Upper lobe of right lung (tissue), 1 donor: ENCODE results near the gene USF3. TPM values are rescaled to one million over a fixed set of nuclear protein-coding genes. Genes with fewer than 3 reads are reported as not detected.

ENCODE experiments used
- ATAC-seq: fragments of 200-7000 bp; cut with Tn5 transposase; one replicate; pipeline ENCODE4 v1.9.1; 2020; ENCODE audit warnings: mild to moderate bottlenecking, moderate library complexity
- DNase-seq: peaks from one replicate; pipeline ENCODE4 v3.0.0-alpha.2; 2020
- H3K27ac ChIP-seq: fragments of 200-600 bp; one replicate; pipeline ENCODE4 v1.8.0; 2022
- H3K27me3 ChIP-seq: fragments of 200-600 bp; one replicate; pipeline ENCODE4 v1.8.0; 2022; ENCODE audit warnings: mild to moderate bottlenecking
- H3K36me3 ChIP-seq: fragments of 200-600 bp; one replicate; pipeline ENCODE4 v1.8.0; 2022
- H3K4me1 ChIP-seq: fragments of 200-600 bp; one replicate; pipeline ENCODE4 v1.8.0; 2022
- H3K4me3 ChIP-seq: fragments of 200-600 bp; one replicate; pipeline ENCODE4 v1.8.0; 2022; ENCODE audit warnings: mild to moderate bottlenecking
- H3K9me3 ChIP-seq: fragments of 200-600 bp; one replicate; pipeline ENCODE4 v1.8.0; 2022
- intact Hi-C: fragments of 100-400 bp; cut with DNase I; formaldehyde crosslinking; loops from one replicate; pipeline ENCODE4 v1.11.0; 2022
- total RNA-seq: library from RNA; stranded (reverse); fragmentation: NEBNext Ultra II Directional; extraction: Animal tissue kit (Norgen Biotek cat#: 25700); gene quantifications from one replicate; pipeline ENCODE4 v1.2.1, GENCODE V29; 2021
- TF ChIP-seq, protein P1 (sequence below): fragments of 200-600 bp; IDR thresholded peaks from one replicate; pipeline ENCODE4 v1.8.0; 2022; ENCODE audit warnings: antibody characterized with exemption
- donor health status: DM: no; HTN: yes; CAD: no; lungs with severe emphysema.

USF3 gene
- total RNA-seq, 1 donor from 2014 or later: 22.2 TPM

GRCh38 chr3:113664523-113665094 lies 31.8 kb downstream of the USF3 start:
- Histone ChIP-seq H3K4me3 (no peak overlapping the region), H3K27me3 (no peaks in the 10 kb centered on the region), H3K36me3 (peaks cover 45% of the 10 kb centered on the region), H3K27ac (no peak overlapping the region), H3K4me1 (no peaks in the 10 kb centered on the region), H3K9me3 (no peaks in the 10 kb centered on the region)
- TF ChIP-seq, protein P1, sequence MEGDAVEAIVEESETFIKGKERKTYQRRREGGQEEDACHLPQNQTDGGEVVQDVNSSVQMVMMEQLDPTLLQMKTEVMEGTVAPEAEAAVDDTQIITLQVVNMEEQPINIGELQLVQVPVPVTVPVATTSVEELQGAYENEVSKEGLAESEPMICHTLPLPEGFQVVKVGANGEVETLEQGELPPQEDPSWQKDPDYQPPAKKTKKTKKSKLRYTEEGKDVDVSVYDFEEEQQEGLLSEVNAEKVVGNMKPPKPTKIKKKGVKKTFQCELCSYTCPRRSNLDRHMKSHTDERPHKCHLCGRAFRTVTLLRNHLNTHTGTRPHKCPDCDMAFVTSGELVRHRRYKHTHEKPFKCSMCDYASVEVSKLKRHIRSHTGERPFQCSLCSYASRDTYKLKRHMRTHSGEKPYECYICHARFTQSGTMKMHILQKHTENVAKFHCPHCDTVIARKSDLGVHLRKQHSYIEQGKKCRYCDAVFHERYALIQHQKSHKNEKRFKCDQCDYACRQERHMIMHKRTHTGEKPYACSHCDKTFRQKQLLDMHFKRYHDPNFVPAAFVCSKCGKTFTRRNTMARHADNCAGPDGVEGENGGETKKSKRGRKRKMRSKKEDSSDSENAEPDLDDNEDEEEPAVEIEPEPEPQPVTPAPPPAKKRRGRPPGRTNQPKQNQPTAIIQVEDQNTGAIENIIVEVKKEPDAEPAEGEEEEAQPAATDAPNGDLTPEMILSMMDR: no peak
- no peak for DNase-seq
- no peak for ATAC-seq
- intact Hi-C loops: no loop called here

DNA sequence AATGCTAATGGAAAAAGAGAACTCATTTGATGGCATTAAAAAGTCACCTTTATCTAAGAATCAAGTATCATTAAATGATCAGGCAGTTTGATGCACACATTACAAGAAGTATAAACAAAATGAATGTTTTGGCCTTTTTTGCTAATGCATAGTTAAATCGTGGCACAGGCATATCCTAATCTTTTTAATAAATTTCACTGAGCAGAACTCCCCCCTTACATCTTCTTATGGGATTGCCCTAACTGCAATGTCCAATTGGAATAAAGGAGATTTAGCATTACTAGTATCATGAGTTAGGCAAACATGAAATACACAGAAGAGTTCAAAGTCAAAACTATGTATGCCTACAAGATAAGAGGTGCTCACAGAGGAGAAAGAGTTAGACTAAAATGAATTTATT lies 32.7 kb downstream of the USF3 start:
- DNase-seq (no peak), ATAC-seq (no peak)
- H3K4me1 ChIP-seq: no peaks in the 10 kb centered on the region
- no peak overlapping the region for H3K27ac ChIP-seq
- H3K9me3 ChIP-seq: no peaks in the 10 kb centered on the region
- H3K36me3 ChIP-seq: peaks cover 52% of the 10 kb centered on the region
- intact Hi-C loops: no loop called here
- no peaks in the 10 kb centered on the region for H3K27me3 ChIP-seq
- no peak overlapping the region for H3K4me3 ChIP-seq
- TF ChIP-seq, protein P1: no peak

GRCh38 chr3:113663324-113663750 lies 33.1 kb downstream of the USF3 start:
- no peaks in the 10 kb centered on the region for H3K27me3 ChIP-seq
- TF ChIP-seq, protein P1: no peak
- intact Hi-C loops: no loop called here
- DNase-seq (no peak), ATAC-seq (no peak)
- H3K9me3 ChIP-seq: no peaks in the 10 kb centered on the region
- H3K4me1 ChIP-seq: no peaks in the 10 kb centered on the region
- H3K36me3 ChIP-seq: peaks cover 54% of the 10 kb centered on the region
- H3K4me3 ChIP-seq: no peak overlapping the region
- H3K27ac ChIP-seq: no peak overlapping the region

GRCh38 chr3:113662824-113663223 lies 33.6 kb downstream of the USF3 start:
- TF ChIP-seq, protein P1: no peak
- no peaks in the 10 kb centered on the region for H3K27me3 ChIP-seq
- no peak overlapping the region for H3K27ac ChIP-seq
- no peaks in the 10 kb centered on the region for H3K4me1 ChIP-seq
- no peaks in the 10 kb centered on the region for H3K9me3 ChIP-seq
- H3K36me3 ChIP-seq: peaks cover 54% of the 10 kb centered on the region
- intact Hi-C loops: no loop called here
- no peak overlapping the region for H3K4me3 ChIP-seq
- DNase-seq (no peak), ATAC-seq (no peak)

- no peak overlapping the region for H3K4me3 ChIP-seq
- no peaks in the 10 kb centered on the region for H3K4me1 ChIP-seq
- TF ChIP-seq, protein P1: no peak
- no peaks in the 10 kb centered on the region for H3K9me3 ChIP-seq
- no peak for DNase-seq
- H3K27me3 ChIP-seq: no peaks in the 10 kb centered on the region
- no peak overlapping the region for H3K27ac ChIP-seq
- peaks cover 54% of the 10 kb centered on the region for H3K36me3 ChIP-seq
- ATAC-seq: no peak
- intact Hi-C loops: no loop called here
Measured at GRCh38 chr3:113660896-113661295, 35.5 kb downstream of the USF3 start.

DNA sequence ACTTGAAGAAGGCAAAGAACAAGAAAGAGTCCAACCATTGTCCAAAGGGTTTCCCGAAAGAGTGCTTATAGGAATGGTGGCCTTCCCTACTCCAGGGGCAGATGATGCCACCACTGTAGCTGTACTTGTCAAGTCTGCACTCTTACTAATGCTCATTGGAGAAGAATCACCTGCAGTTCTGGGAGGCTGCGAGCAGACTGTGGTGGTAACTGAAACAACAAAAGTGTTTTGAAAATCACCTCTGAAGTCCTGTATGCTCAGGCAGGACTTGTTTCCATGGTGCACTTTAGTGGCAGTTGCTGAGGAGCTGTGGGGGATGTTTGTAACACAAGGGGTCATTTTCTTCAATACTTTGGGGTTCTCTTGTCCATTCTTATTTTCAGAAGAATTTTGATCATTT lies 36.0 kb downstream of the USF3 start:
- TF ChIP-seq, protein P1: no peak
- intact Hi-C loops: no loop called here
- no peak for DNase-seq
- Histone ChIP-seq H3K27ac (no peak overlapping the region), H3K4me1 (no peaks in the 10 kb centered on the region), H3K9me3 (no peaks in the 10 kb centered on the region), H3K36me3 (peaks cover 53% of the 10 kb centered on the region), H3K27me3 (no peaks in the 10 kb centered on the region), H3K4me3 (no peak overlapping the region)
- ATAC-seq: no peak
